ENCODE measurements around the gene BORCS5.

DNA sequence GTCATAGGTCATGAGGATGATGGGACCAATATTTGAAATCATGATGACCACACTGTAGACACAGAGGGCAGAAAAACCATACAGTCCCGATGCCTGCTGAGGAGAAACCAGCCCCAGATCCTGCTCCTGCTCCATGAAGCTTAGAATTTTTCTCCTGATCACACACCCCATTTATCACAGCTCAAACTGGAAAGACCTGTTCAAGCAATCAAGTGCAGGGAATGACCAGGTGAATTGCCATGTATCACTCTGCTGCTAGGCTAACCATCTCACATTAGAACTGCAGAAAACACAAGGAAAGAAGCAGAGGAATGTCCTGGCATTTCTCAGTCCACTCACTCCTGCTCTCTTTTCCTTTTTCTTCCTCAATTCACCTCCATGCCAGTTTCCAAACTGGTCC, 25.0 kb upstream of the BORCS5 start:
- TF ChIP-seq, protein P1, sequence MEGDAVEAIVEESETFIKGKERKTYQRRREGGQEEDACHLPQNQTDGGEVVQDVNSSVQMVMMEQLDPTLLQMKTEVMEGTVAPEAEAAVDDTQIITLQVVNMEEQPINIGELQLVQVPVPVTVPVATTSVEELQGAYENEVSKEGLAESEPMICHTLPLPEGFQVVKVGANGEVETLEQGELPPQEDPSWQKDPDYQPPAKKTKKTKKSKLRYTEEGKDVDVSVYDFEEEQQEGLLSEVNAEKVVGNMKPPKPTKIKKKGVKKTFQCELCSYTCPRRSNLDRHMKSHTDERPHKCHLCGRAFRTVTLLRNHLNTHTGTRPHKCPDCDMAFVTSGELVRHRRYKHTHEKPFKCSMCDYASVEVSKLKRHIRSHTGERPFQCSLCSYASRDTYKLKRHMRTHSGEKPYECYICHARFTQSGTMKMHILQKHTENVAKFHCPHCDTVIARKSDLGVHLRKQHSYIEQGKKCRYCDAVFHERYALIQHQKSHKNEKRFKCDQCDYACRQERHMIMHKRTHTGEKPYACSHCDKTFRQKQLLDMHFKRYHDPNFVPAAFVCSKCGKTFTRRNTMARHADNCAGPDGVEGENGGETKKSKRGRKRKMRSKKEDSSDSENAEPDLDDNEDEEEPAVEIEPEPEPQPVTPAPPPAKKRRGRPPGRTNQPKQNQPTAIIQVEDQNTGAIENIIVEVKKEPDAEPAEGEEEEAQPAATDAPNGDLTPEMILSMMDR (IDR thresholded peaks at IDR 0.05; ENCODE audit: insufficient read depth, low read length) = no peak
- TF ChIP-seq POLR2AphosphoS5 (IDR thresholded peaks at IDR 0.05; ENCODE audit: low read depth) = no peak
- no peak for TF ChIP-seq REST (IDR thresholded peaks at IDR 0.05; ENCODE audit: insufficient replicate concordance, low read depth)
- TF ChIP-seq GABPA (IDR thresholded peaks at IDR 0.05; ENCODE audit: low read depth) = no peak

All from HL-60 (cell line).